Stimulated activated CD8-positive, alpha-beta memory T cell treated with anti-CD3 and anti-CD28 coated beads, Interleukin-15, amount 100 ng/mL, for 4 hours (primary cell): Measurements from ENCODE around the gene VCP.

Source experiments
- DNase-seq, 2 donors: peaks; one replicate each; pipeline ENCODE4 v3.0.0-alpha.2; 2020; ENCODE audit warnings: low read depth in 2 of 2

The VCP gene

GRCh38 chr9:35014517-35014916, 57.9 kb downstream of the VCP start:
- DNase-seq = no peak

GRCh38 chr9:35010351-35010958, 62.0 kb downstream of the VCP start:
- DNase-seq = no peak
